Suprapubic skin (tissue), 4 donors: Measurements from ENCODE around the gene ZNF518A.

Source experiments
- EP300 ChIP-seq: sonication (generic); formaldehyde crosslinking; IDR thresholded peaks from one replicate; pipeline ENCODE4 v1.6.1; 2017; ENCODE audit warnings: antibody characterized with exemption
- POLR2A ChIP-seq, 2 donors: fragments of 450-650 bp; IDR thresholded peaks; one replicate each; pipeline ENCODE4 v1.6.1; 2017; ENCODE audit warnings: antibody characterized with exemption in 2 of 2, mild to moderate bottlenecking in 2 of 2, moderate library complexity in 2 of 2
- POLR2AphosphoS5 ChIP-seq, 3 donors: sonication (generic); formaldehyde crosslinking; IDR thresholded peaks; one replicate each; pipeline ENCODE4 v1.6.1; 2017; ENCODE audit warnings: antibody characterized with exemption in 3 of 3
- TF ChIP-seq, protein P1 (sequence below), 2 donors: fragments of 200-600 bp in 1 of 2; fragments of 450-650 bp in 1 of 2; sonication (generic) in 1 of 2; IDR thresholded peaks; one replicate each; pipeline ENCODE4 v1.5.1; 2016 to 2019; ENCODE audit warnings: antibody characterized with exemption in 2 of 2, mild to moderate bottlenecking in 1 of 2, moderate library complexity in 1 of 2

DNA sequence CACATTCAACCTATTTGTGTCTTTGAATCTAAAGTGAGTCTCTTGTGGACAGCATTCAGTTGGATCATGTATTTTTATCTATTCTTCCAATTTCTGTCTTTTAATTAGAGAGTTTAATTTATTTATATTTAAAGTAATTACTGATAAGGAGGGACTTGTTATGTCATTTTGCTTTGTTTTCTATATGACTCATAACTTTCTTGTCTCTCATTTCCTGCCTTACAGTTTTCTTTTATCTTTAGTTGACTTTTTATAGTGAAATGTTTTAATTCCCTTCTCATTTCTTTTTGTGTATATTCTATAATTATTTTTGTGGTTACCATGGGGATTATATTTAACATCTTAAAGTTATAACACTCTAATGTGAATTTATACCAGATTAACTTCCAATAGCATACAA lies 7.3 kb upstream of the ZNF518A start:
- TF ChIP-seq, protein P1, sequence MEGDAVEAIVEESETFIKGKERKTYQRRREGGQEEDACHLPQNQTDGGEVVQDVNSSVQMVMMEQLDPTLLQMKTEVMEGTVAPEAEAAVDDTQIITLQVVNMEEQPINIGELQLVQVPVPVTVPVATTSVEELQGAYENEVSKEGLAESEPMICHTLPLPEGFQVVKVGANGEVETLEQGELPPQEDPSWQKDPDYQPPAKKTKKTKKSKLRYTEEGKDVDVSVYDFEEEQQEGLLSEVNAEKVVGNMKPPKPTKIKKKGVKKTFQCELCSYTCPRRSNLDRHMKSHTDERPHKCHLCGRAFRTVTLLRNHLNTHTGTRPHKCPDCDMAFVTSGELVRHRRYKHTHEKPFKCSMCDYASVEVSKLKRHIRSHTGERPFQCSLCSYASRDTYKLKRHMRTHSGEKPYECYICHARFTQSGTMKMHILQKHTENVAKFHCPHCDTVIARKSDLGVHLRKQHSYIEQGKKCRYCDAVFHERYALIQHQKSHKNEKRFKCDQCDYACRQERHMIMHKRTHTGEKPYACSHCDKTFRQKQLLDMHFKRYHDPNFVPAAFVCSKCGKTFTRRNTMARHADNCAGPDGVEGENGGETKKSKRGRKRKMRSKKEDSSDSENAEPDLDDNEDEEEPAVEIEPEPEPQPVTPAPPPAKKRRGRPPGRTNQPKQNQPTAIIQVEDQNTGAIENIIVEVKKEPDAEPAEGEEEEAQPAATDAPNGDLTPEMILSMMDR (IDR thresholded peaks at IDR 0.05): no peak
- TF ChIP-seq POLR2A (IDR thresholded peaks at IDR 0.05) (no peak), POLR2AphosphoS5 (IDR thresholded peaks at IDR 0.05) (no peak), EP300 (no peak)
